CD4-positive, CD25-positive, alpha-beta regulatory T cell (primary cell): ENCODE data around the gene SH3BGRL3. TPM values are rescaled to one million over a fixed set of nuclear protein-coding genes. Genes with fewer than 3 reads are reported as not detected.

Experiments
- polyA plus RNA-seq, 4 donors: library from polyadenylated mRNA; unstranded; fragments of 300-500 nt; fragmentation: Illumina TruSeq; gene quantifications; one replicate each; pipeline ENCODE4 v1.2.3, GENCODE V29; 2021
- total RNA-seq: library from RNA; stranded (reverse); gene quantifications from one replicate; pipeline ENCODE4 v1.2.3, GENCODE V29; 2022

SH3BGRL3 gene
- total and polyA plus RNA-seq, 5 donors from 2014 or later, result 404 to 1,853 (median 1,136) TPM

Other genes starting within 250 kb of the SH3BGRL3 start
- not detected for gene SLC30A2, start 234.0 kb upstream of the SH3BGRL3 start, total RNA-seq
- under 1 TPM in 1 of 4 donors, not detected in 3; 0.07 TPM for gene SLC30A2, start 234.0 kb upstream of the SH3BGRL3 start, polyA plus RNA-seq
- not detected for gene TRIM63, start 212.5 kb upstream of the SH3BGRL3 start, total RNA-seq
- gene TRIM63, start 212.5 kb upstream of the SH3BGRL3 start, polyA plus RNA-seq, result not detected
- 11.1 TPM for gene PDIK1L, start 168.3 kb upstream of the SH3BGRL3 start, total RNA-seq
- gene PDIK1L, start 168.3 kb upstream of the SH3BGRL3 start, polyA plus RNA-seq, result 1 to 10 TPM; 5.1 to 9.2 (median 6.5) TPM
- gene FAM110D, start 121.0 kb upstream of the SH3BGRL3 start, total RNA-seq, result not detected
- not detected for gene FAM110D, start 121.0 kb upstream of the SH3BGRL3 start, polyA plus RNA-seq
- not detected for gene C1orf232, start 111.1 kb upstream of the SH3BGRL3 start, total RNA-seq
- not detected for gene C1orf232, start 111.1 kb upstream of the SH3BGRL3 start, polyA plus RNA-seq
- 16.8 TPM for gene ZNF593, start 110.2 kb upstream of the SH3BGRL3 start, total RNA-seq
- gene ZNF593, start 110.2 kb upstream of the SH3BGRL3 start, polyA plus RNA-seq, result 10 to 100 TPM; 40.3 to 65.6 (median 47.5) TPM
- gene ZNF593OS, start 108.3 kb upstream of the SH3BGRL3 start, total RNA-seq, result not detected
- 1 to 10 TPM in 2 of 4 donors, under 1 TPM in 1, not detected in 1; 0.53 to 1.3 (median 1.1) TPM for gene ZNF593OS, start 108.3 kb upstream of the SH3BGRL3 start, polyA plus RNA-seq
- 7.0 TPM for gene CNKSR1, start 102.6 kb upstream of the SH3BGRL3 start, total RNA-seq
- 1 to 10 TPM in 3 of 4 donors, under 1 TPM in 1; 0.53 to 2.9 (median 2.1) TPM for gene CNKSR1, start 102.6 kb upstream of the SH3BGRL3 start, polyA plus RNA-seq
- gene CATSPER4, start 89.5 kb upstream of the SH3BGRL3 start, total RNA-seq, result not detected
- not detected for gene CATSPER4, start 89.5 kb upstream of the SH3BGRL3 start, polyA plus RNA-seq
- 18.0 TPM for gene CEP85, start 45.9 kb upstream of the SH3BGRL3 start, total RNA-seq
- 1 to 10 TPM; 6.5 to 9.8 (median 7.7) TPM for gene CEP85, start 45.9 kb upstream of the SH3BGRL3 start, polyA plus RNA-seq
- gene UBXN11, start 26.6 kb downstream of the SH3BGRL3 start, total RNA-seq, result 30.8 TPM
- gene UBXN11, start 26.6 kb downstream of the SH3BGRL3 start, polyA plus RNA-seq, result 10 to 100 TPM in 3 of 4 donors, 1 to 10 TPM in 1; 8.1 to 15.2 (median 11.0) TPM
- gene CD52, start 37.9 kb downstream of the SH3BGRL3 start, total RNA-seq, result 1,528 TPM
- gene CD52, start 37.9 kb downstream of the SH3BGRL3 start, polyA plus RNA-seq, result over 10,000 TPM in 2 of 4 donors, 1,000 to 10,000 TPM in 2; 9,467 to 12,173 (median 10,919) TPM
- 2.3 TPM for gene CRYBG2, start 74.0 kb downstream of the SH3BGRL3 start, total RNA-seq
- 1 to 10 TPM in 3 of 4 donors, not detected in 1; 1.0 to 2.0 (median 1.3) TPM for gene CRYBG2, start 74.0 kb downstream of the SH3BGRL3 start, polyA plus RNA-seq
- gene ZNF683, start 92.7 kb downstream of the SH3BGRL3 start, total RNA-seq, result not detected
- under 1 TPM in 2 of 4 donors, not detected in 2; 0.25 to 0.55 TPM for gene ZNF683, start 92.7 kb downstream of the SH3BGRL3 start, polyA plus RNA-seq
- not detected for gene LIN28A, start 130.7 kb downstream of the SH3BGRL3 start, total RNA-seq
- gene LIN28A, start 130.7 kb downstream of the SH3BGRL3 start, polyA plus RNA-seq, result not detected
- gene DHDDS, start 152.2 kb downstream of the SH3BGRL3 start, total RNA-seq, result 40.3 TPM
- gene DHDDS, start 152.2 kb downstream of the SH3BGRL3 start, polyA plus RNA-seq, result 10 to 100 TPM; 24.1 to 31.2 (median 25.6) TPM
- gene HMGN2, start 192.4 kb downstream of the SH3BGRL3 start, total RNA-seq, result 323 TPM
- gene HMGN2, start 192.4 kb downstream of the SH3BGRL3 start, polyA plus RNA-seq, result 1,000 to 10,000 TPM in 1 of 4 donors, 100 to 1,000 TPM in 3; 899 to 1,017 (median 929) TPM
- gene RPS6KA1, start 249.7 kb downstream of the SH3BGRL3 start, total RNA-seq, result 97.4 TPM
- 100 to 1,000 TPM; 168 to 218 (median 175) TPM for gene RPS6KA1, start 249.7 kb downstream of the SH3BGRL3 start, polyA plus RNA-seq